HepG2 (cell line): ENCODE data around the gene PITRM1. TPM values are rescaled to one million over a fixed set of nuclear protein-coding genes. Genes with fewer than 3 reads are reported as not detected.

Experiments used
- ATAC-seq: fragments of 200-7000 bp; cut with Tn5 transposase; 3 replicates; pipeline ENCODE4 v1.9.1; 2020; ENCODE audit warnings: mild to moderate bottlenecking, moderate library complexity
- BruUV-seq: library from RNA; stranded (reverse); fragments of 400-500 nt; replicated peaks from 2 replicates; lab custom pipeline; 2021; lab: Mats Ljungman, UMichigan
- CTCF ChIA-PET: fragments of 300-600 bp; formaldehyde crosslinking; extraction: SDS; loops from one replicate; lab custom pipeline; 2021; ENCODE audit warnings: low total read pairs, inconsistent platforms, low intra/inter-chr PET ratio; lab: Yijun Ruan, JAX
- POLR2A ChIA-PET: fragments of 350-600 bp; sonication (Branson Sonifier 250); formaldehyde crosslinking; loops from one replicate; lab custom pipeline; 2020; ENCODE audit warnings: antibody characterized with exemption, inconsistent platforms; lab: Yijun Ruan, JAX
- DNase-seq: peaks from one replicate; pipeline ENCODE4 v3.0.0-alpha.2; 2015; ENCODE audit warnings: low spot score
- FAIRE-seq: peaks from 3 replicates; lab custom pipeline; 2011; peaks lifted over from hg19 to GRCh38; lab: Jason Lieb, UNC
- H2AFZ ChIP-seq: one replicate; pipeline ENCODE4 v1.6.1; 2011; ENCODE audit warnings: low read length, inconsistent platforms
- H3K27ac ChIP-seq: fragments of 300-600 bp; 3 replicates; pipeline ENCODE4 v1.8.0; 2011; ENCODE audit warnings: mixed run types, mild to moderate bottlenecking, mixed read lengths, low read length, inconsistent platforms; ENCODE audit not compliant: insufficient read depth; ENCODE audit errors: extremely low read length
- H3K27me3 ChIP-seq, 2 experiments: fragments of 200-600 bp in 1 of 2; 2 replicates in 1 of 2; 3 replicates in 1 of 2; pipeline versions ENCODE4 v1.6.0 to v1.8.0; 2011; ENCODE audit warnings: low read length in 2 of 2, mild to moderate bottlenecking in 2 of 2, moderate library complexity in 2 of 2, inconsistent platforms in 1 of 2; ENCODE audit not compliant: insufficient read depth in 2 of 2, control insufficient read depth in 1 of 2
- H3K36me3 ChIP-seq, 2 experiments: fragments of 200-600 bp in 1 of 2; replicated peaks in 1 of 2; 2 replicates in 1 of 2; 3 replicates in 1 of 2; pipeline versions ENCODE4 v1.5.1 to v1.8.0; 2011; ENCODE audit warnings: low read length in 2 of 2, inconsistent platforms in 1 of 2; ENCODE audit not compliant: insufficient read depth in 2 of 2, control insufficient read depth in 1 of 2
- H3K4me1 ChIP-seq: 2 replicates; pipeline ENCODE4 v1.5.1; 2012; ENCODE audit warnings: low read length, inconsistent platforms; ENCODE audit not compliant: insufficient read depth
- H3K4me2 ChIP-seq: 2 replicates; pipeline ENCODE4 v1.6.0; 2011; ENCODE audit warnings: low read depth, low read length, inconsistent platforms
- H3K4me3 ChIP-seq, 3 experiments: fragments of 200-600 bp in 1 of 3; sonication (generic), shearing (Covaris generic) in 1 of 3; replicated peaks in 1 of 3; 2 replicates each; pipeline ENCODE4 v1.5.1; 2011 to 2016; ENCODE audit warnings: low read length in 3 of 3, inconsistent platforms in 2 of 3, low read depth in 2 of 3, mild to moderate bottlenecking in 2 of 3, control low read depth in 1 of 3, mixed read lengths in 1 of 3; ENCODE audit not compliant: insufficient read depth in 1 of 3
- H3K79me2 ChIP-seq: one replicate; pipeline ENCODE4 v1.6.1; 2011; ENCODE audit warnings: low read length, inconsistent platforms; ENCODE audit not compliant: insufficient read depth
- H3K9ac ChIP-seq: 2 replicates; pipeline ENCODE4 v1.6.0; 2011; ENCODE audit warnings: mild to moderate bottlenecking, low read depth, low read length, inconsistent platforms; ENCODE audit not compliant: insufficient read depth
- H3K9me3 ChIP-seq: 2 replicates; pipeline ENCODE4 v1.5.1; 2012; ENCODE audit warnings: mild to moderate bottlenecking, low read length
- H4K20me1 ChIP-seq: 2 replicates; pipeline ENCODE4 v1.6.0; 2011; ENCODE audit warnings: inconsistent platforms, mild to moderate bottlenecking, low read length, moderate library complexity; ENCODE audit not compliant: insufficient read depth
- ARID2 ChIP-seq: sonication (generic); formaldehyde crosslinking; IDR thresholded peaks from 2 replicates; pipeline ENCODE4 v1.8.1; 2022; ENCODE audit warnings: mild to moderate bottlenecking, missing genetic modification reagents, borderline replicate concordance
- ATAD3A ChIP-seq: sonication (generic); formaldehyde crosslinking; IDR thresholded peaks from 2 replicates; pipeline ENCODE4 v1.4.0; 2020; ENCODE audit warnings: missing genetic modification reagents
- ATF7-NPFF ChIP-seq: sonication (generic); formaldehyde crosslinking; IDR thresholded peaks from 2 replicates; pipeline ENCODE4 v1.8.1; 2023; ENCODE audit warnings: mild to moderate bottlenecking, low read depth, missing genetic modification reagents, moderate library complexity
- CBX1 ChIP-seq: IDR thresholded peaks from one replicate; pipeline ENCODE4 v1.6.1; 2016; ENCODE audit warnings: antibody characterized with exemption, low read depth
- GMEB1 ChIP-seq: sonication (generic); formaldehyde crosslinking; IDR thresholded peaks from 2 replicates; pipeline ENCODE4 v1.5.1; 2020; ENCODE audit warnings: missing genetic modification reagents, mild to moderate bottlenecking, borderline replicate concordance
- HDAC2 ChIP-seq: sonication (generic); formaldehyde crosslinking; IDR thresholded peaks from 2 replicates; pipeline ENCODE4 v1.4.0; 2020; ENCODE audit warnings: missing genetic modification reagents
- KLF15 ChIP-seq: sonication (generic); formaldehyde crosslinking; IDR thresholded peaks from 2 replicates; pipeline ENCODE4 v1.8.1; 2023; ENCODE audit warnings: borderline replicate concordance, mild to moderate bottlenecking, inconsistent platforms, missing genetic modification reagents, mixed read lengths
- KLF6 ChIP-seq: IDR thresholded peaks from 2 replicates; pipeline ENCODE4 v1.8.0; 2016; ENCODE audit warnings: missing biosample characterization, missing genetic modification reagents
- KMT2B ChIP-seq: IDR thresholded peaks from 2 replicates; pipeline ENCODE4 v1.6.1; 2016; ENCODE audit warnings: missing genetic modification reagents, missing compliant biosample characterization
- NR1H2 ChIP-seq: sonication (generic); formaldehyde crosslinking; IDR thresholded peaks from 2 replicates; pipeline ENCODE4 v1.8.1; 2022; ENCODE audit warnings: low read depth, missing genetic modification reagents, borderline replicate concordance
- POLR2A ChIP-seq, 2 experiments: IDR thresholded peaks; 2 replicates each; pipeline ENCODE4 v1.6.1; 2011; ENCODE audit warnings: low read depth in 2 of 2, low read length in 2 of 2, mild to moderate bottlenecking in 1 of 2, moderate library complexity in 1 of 2; ENCODE audit not compliant: insufficient read depth in 1 of 2
- PRPF4 ChIP-seq: fragments of 200-400 bp; formaldehyde crosslinking; IDR thresholded peaks from 2 replicates; pipeline ENCODE4 v1.6.1; 2016; ENCODE audit warnings: low read length, low read depth; ENCODE audit not compliant: poor library complexity, severe bottlenecking
- SMAD1 ChIP-seq: sonication (generic); formaldehyde crosslinking; IDR thresholded peaks from 2 replicates; pipeline ENCODE4 v1.4.0; 2020; ENCODE audit warnings: missing genetic modification reagents, low read depth, mild to moderate bottlenecking, borderline replicate concordance
- TBX2 ChIP-seq: sonication (generic); formaldehyde crosslinking; IDR thresholded peaks from 2 replicates; pipeline ENCODE4 v1.5.0; 2020; ENCODE audit warnings: missing genetic modification reagents, mild to moderate bottlenecking, borderline replicate concordance
- ZNF224 ChIP-seq: sonication (generic); formaldehyde crosslinking; IDR thresholded peaks from 2 replicates; pipeline ENCODE4 v1.5.0; 2020; ENCODE audit warnings: mild to moderate bottlenecking, missing genetic modification reagents
- ZNF562 ChIP-seq: sonication (generic); formaldehyde crosslinking; IDR thresholded peaks from 2 replicates; pipeline ENCODE4 v1.8.0; 2022; ENCODE audit warnings: missing genetic modification reagents, borderline replicate concordance
- WGBS: methylation state at CpG from one replicate; pipeline ENCODE4 v1.1.6; 2017; ENCODE audit warnings: low lambda C conversion rate; 5-methylcytosine and 5-hydroxymethylcytosine counted together
- in situ Hi-C: cut with HindIII; loops from 2 replicates; pipeline ENCODE4 v1.10.0; 2017; ENCODE audit warnings: low pct_unique_long_range_greater_than_20kb; ENCODE audit not compliant: extremely low pct_ligation_motif_present
- intact Hi-C: fragments of 100-400 bp; cut with micrococcal nuclease; formaldehyde crosslinking; loops from one replicate; pipeline ENCODE4 v1.10.0; 2022; ENCODE audit not compliant: unreplicated experiment
- polyA plus RNA-seq, 8 experiments: library from polyadenylated mRNA; depleted of rRNA in 3 of 8; stranded (reverse) in 7 of 8; unstranded in 1 of 8; fragments of >200 nt; fragmentation: Illumina TruSeq in 4 of 8; extraction: Trizol in 4 of 8; gene quantifications; 2 replicates each; pipeline versions ENCODE4 v1.2.1 to v1.2.3, GENCODE V29; 2011 to 2016; ENCODE audit warnings: low read depth in 4 of 8, missing spikeins in 1 of 8, mixed read lengths in 1 of 8; ENCODE audit not compliant: insufficient read depth in 1 of 8
- total RNA-seq, 5 experiments: library from RNA; depleted of rRNA; stranded (reverse); fragments of >200 nt; fragmentation: Illumina TruSeq; extraction: Trizol; gene quantifications; 2 replicates each; pipeline ENCODE4 v1.2.3, GENCODE V29; 2016; ENCODE audit warnings: low read depth in 1 of 5
- TF ChIP-seq, protein P1 (sequence below): sonication (generic); formaldehyde crosslinking; IDR thresholded peaks from 2 replicates; pipeline ENCODE4 v1.5.0; 2020; ENCODE audit warnings: missing genetic modification reagents
- TF ChIP-seq, protein P2 (sequence below): sonication (generic); formaldehyde crosslinking; IDR thresholded peaks from 2 replicates; pipeline ENCODE4 v1.4.0; 2020; ENCODE audit warnings: low read depth, mild to moderate bottlenecking, missing genetic modification reagents

PITRM1 gene
- total and polyA plus RNA-seq, 2 of the 13 experiments (the other 11 are each of a cell fraction or from before 2014, with no cell fraction given), result 16.4 to 29.0 TPM

DNA sequence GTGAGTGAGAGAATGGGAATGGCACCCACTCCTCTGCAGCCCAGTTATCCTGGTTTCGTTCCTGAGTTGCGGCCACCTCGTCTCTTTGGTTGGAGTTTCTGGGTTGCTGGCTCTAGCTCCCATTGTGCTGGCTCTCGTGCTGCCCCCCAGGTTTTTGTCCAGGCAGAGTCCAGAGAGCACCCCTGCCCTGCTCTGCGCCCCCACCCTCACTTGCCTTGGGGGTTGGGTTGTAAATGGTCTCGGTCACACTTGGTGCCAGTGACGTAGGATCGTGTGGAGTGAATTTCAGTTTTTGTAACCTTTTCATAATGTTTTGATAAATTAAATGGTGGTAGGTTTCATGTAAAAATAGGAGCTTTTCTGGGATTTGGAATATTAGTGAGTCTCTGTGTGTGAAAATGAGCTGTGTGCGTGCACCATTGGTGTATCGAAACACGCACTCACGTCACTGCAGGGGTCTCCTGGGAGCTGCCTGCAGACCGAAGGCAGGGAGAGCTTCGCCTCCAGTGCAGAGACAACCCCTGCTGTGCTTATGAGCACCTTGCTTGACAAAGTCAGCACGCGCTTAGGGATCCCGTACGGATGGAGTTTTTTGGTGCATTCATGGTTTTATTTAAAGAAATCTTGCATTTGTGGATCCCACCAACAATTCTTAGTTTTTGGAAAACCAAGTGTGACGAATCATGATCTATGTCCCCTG, 72.3 kb downstream of the PITRM1 start:
- no peak overlapping the region for H3K4me2 ChIP-seq
- H3K36me3 ChIP-seq, result no peaks in the 10 kb centered on the region
- ATAC-seq, result no peak
- H3K79me2 ChIP-seq, result no peaks in the 10 kb centered on the region
- TF ChIP-seq KMT2B (CRISPR knock-in tag) (no peak), HDAC2 (CRISPR knock-in tag) (no peak), ZNF562 (CRISPR knock-in tag) (no peak), GMEB1 (CRISPR knock-in tag) (no peak), CBX1 (no peak), KLF6 (CRISPR knock-in tag) (no peak), KLF15 (CRISPR knock-in tag) (no peak), ATF7-NPFF (no peak), ZNF224 (CRISPR knock-in tag) (no peak), POLR2A (IDR thresholded peaks at IDR 0.05; ENCODE audit: insufficient read depth in 1 of 2, low read depth in 2 of 2, low read length in 2 of 2) (no peak), TBX2 (CRISPR knock-in tag) (no peak), NR1H2 (CRISPR knock-in tag) (no peak), ARID2 (CRISPR knock-in tag) (no peak), ATAD3A (CRISPR knock-in tag) (no peak), PRPF4 (no peak), SMAD1 (CRISPR knock-in tag) (no peak)
- TF ChIP-seq, protein P1, sequence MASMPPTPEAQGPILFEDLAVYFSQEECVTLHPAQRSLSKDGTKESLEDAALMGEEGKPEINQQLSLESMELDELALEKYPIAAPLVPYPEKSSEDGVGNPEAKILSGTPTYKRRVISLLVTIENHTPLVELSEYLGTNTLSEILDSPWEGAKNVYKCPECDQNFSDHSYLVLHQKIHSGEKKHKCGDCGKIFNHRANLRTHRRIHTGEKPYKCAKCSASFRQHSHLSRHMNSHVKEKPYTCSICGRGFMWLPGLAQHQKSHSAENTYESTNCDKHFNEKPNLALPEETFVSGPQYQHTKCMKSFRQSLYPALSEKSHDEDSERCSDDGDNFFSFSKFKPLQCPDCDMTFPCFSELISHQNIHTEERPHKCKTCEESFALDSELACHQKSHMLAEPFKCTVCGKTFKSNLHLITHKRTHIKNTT (CRISPR knock-in tag), result no peak
- TF ChIP-seq, protein P2, sequence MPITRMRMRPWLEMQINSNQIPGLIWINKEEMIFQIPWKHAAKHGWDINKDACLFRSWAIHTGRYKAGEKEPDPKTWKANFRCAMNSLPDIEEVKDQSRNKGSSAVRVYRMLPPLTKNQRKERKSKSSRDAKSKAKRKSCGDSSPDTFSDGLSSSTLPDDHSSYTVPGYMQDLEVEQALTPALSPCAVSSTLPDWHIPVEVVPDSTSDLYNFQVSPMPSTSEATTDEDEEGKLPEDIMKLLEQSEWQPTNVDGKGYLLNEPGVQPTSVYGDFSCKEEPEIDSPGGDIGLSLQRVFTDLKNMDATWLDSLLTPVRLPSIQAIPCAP (CRISPR knock-in tag), result no peak
- TF ChIP-seq, all 625 proteins: peak for 0
- Histone ChIP-seq H3K27ac (no peak overlapping the region), H4K20me1 (no peaks in the 10 kb centered on the region), H3K9ac (no peak overlapping the region), H3K4me3 (no peak overlapping the region), H3K4me1 (peaks cover 36% of the 10 kb centered on the region), H2AFZ (no peak overlapping the region), H3K9me3 (no peaks in the 10 kb centered on the region), H3K27me3 (no peaks in the 10 kb centered on the region)
- ChIA-PET POLR2A (no interaction called here), CTCF (no interaction called here)
- in situ Hi-C loops (no loop called here), intact Hi-C loops (no loop called here)
- no TSS peak for BruUV-seq
- 92% methylated on average over 19 of the region's 19 CpGs for WGBS
- no peak for FAIRE-seq
- no peak for DNase-seq
